ENCODE measurements around the gene C21orf91. TPM values are rescaled to one million over a fixed set of nuclear protein-coding genes. Genes with fewer than 3 reads are reported as not detected.

C21orf91 gene
- total RNA-seq, 1 experiment from 2014 or later: 16.9 TPM

GRCh38 chr21:17802572-17802971 is 16.6 kb downstream of the C21orf91 start:
- peaks cover 7% of the 10 kb centered on the region for H3K4me1 Mint-ChIP-seq (ENCODE audit: low read depth, unreplicated experiment)
- Histone ChIP-seq H3K27me3 (replicated peaks; ENCODE audit: control insufficient read depth, insufficient read depth, low read length) (no peaks in the 10 kb centered on the region), H3K9me3 (peaks cover 6% of the 10 kb centered on the region; the same call in 1 of the 2 replicates), H3K36me3 (ENCODE audit: control insufficient read depth, insufficient read depth, low read length) (no peaks in the 10 kb centered on the region), H3K4me3 (ENCODE audit: low read depth, low read length) (no peak overlapping the region), H3K4me1 (no peaks in the 10 kb centered on the region)
- peaks cover 18% of the 10 kb centered on the region for H3K9me3 Mint-ChIP-seq (ENCODE audit: unreplicated experiment)
- H3K4me3 Mint-ChIP-seq (ENCODE audit: unreplicated experiment): no peak overlapping the region
- intact Hi-C loops (cut with micrococcal nuclease; ENCODE audit: unreplicated experiment): no loop called here
- BruUV-seq (replicated peaks): no TSS peak
- no peak for DNase-seq
- H3K27me3 Mint-ChIP-seq (ENCODE audit: insufficient read depth, unreplicated experiment): no peaks in the 10 kb centered on the region
- TF ChIP-seq CTCF (IDR thresholded peaks at IDR 0.05; ENCODE audit: insufficient read depth in 1 of 2, low read depth in 1 of 2, low read length in 1 of 2, severe bottlenecking in 1 of 2, unreplicated experiment in 1 of 2): no peak
- no peak overlapping the region for H3K27ac Mint-ChIP-seq (ENCODE audit: unreplicated experiment)
- ChIA-PET CTCF (no interaction called here), POLR2A (no interaction called here)
- H3K36me3 Mint-ChIP-seq (ENCODE audit: insufficient read depth, unreplicated experiment): peaks cover 21% of the 10 kb centered on the region

GRCh38 chr21:17799414-17800164 is 19.6 kb downstream of the C21orf91 start:
- Mint-ChIP-seq H3K36me3 (ENCODE audit: insufficient read depth, unreplicated experiment) (peaks cover 14% of the 10 kb centered on the region), H3K9me3 (ENCODE audit: unreplicated experiment) (no peaks in the 10 kb centered on the region), H3K27me3 (ENCODE audit: insufficient read depth, unreplicated experiment) (no peaks in the 10 kb centered on the region), H3K4me3 (ENCODE audit: unreplicated experiment) (no peak overlapping the region), H3K4me1 (ENCODE audit: low read depth, unreplicated experiment) (peaks cover 16% of the 10 kb centered on the region), H3K27ac (ENCODE audit: unreplicated experiment) (no peak overlapping the region)
- Histone ChIP-seq H3K27me3 (replicated peaks; ENCODE audit: control insufficient read depth, insufficient read depth, low read length) (no peaks in the 10 kb centered on the region), H3K4me3 (ENCODE audit: low read depth, low read length) (no peak overlapping the region), H3K4me1 (peaks cover 10% of the 10 kb centered on the region), H3K9me3 (no peaks in the 10 kb centered on the region), H3K36me3 (ENCODE audit: control insufficient read depth, insufficient read depth, low read length) (no peaks in the 10 kb centered on the region)
- DNase-seq: no peak
- BruUV-seq (replicated peaks): no TSS peak
- intact Hi-C loops (cut with micrococcal nuclease; ENCODE audit: unreplicated experiment): no loop called here
- no peak for TF ChIP-seq CTCF (IDR thresholded peaks at IDR 0.05; ENCODE audit: insufficient read depth in 1 of 2, low read depth in 1 of 2, low read length in 1 of 2, severe bottlenecking in 1 of 2, unreplicated experiment in 1 of 2)
- ChIA-PET CTCF (no interaction called here), POLR2A (no interaction called here)

- Mint-ChIP-seq H3K4me3 (ENCODE audit: unreplicated experiment) (no peak overlapping the region), H3K27ac (ENCODE audit: unreplicated experiment) (no peak overlapping the region), H3K27me3 (ENCODE audit: insufficient read depth, unreplicated experiment) (no peaks in the 10 kb centered on the region), H3K36me3 (ENCODE audit: insufficient read depth, unreplicated experiment) (peaks cover 14% of the 10 kb centered on the region), H3K4me1 (ENCODE audit: low read depth, unreplicated experiment) (peaks cover 16% of the 10 kb centered on the region), H3K9me3 (ENCODE audit: unreplicated experiment) (no peaks in the 10 kb centered on the region)
- CTCF ChIA-PET: no interaction called here
- no peak for DNase-seq
- POLR2A ChIA-PET: no interaction called here
- Histone ChIP-seq H3K9me3 (no peaks in the 10 kb centered on the region), H3K36me3 (ENCODE audit: control insufficient read depth, insufficient read depth, low read length) (no peaks in the 10 kb centered on the region; the same call in 1 of the 2 replicates), H3K27me3 (replicated peaks; ENCODE audit: control insufficient read depth, insufficient read depth, low read length) (no peaks in the 10 kb centered on the region), H3K4me1 (peaks cover 10% of the 10 kb centered on the region), H3K4me3 (ENCODE audit: low read depth, low read length) (no peak overlapping the region)
- intact Hi-C loops (cut with micrococcal nuclease; ENCODE audit: unreplicated experiment): no loop called here
- no peak for TF ChIP-seq CTCF (IDR thresholded peaks at IDR 0.05; ENCODE audit: insufficient read depth in 1 of 2, low read depth in 1 of 2, low read length in 1 of 2, severe bottlenecking in 1 of 2, unreplicated experiment in 1 of 2)
- no TSS peak for BruUV-seq (replicated peaks)
Measured at GRCh38 chr21:17798796-17799195, 20.4 kb downstream of the C21orf91 start.

Data from Caco-2 (cell line).